IPS-15b (cell line): Measurements from ENCODE around the gene AHCTF1.

Experiments
- H3K27me3 ChIP-seq: one replicate; pipeline ENCODE4 v1.6.1; 2013; ENCODE audit warnings: low read length; ENCODE audit not compliant: control insufficient read depth, insufficient read depth
- H3K36me3 ChIP-seq: one replicate; pipeline ENCODE4 v1.6.1; 2013; ENCODE audit warnings: low read length; ENCODE audit not compliant: control insufficient read depth, insufficient read depth
- H3K4me1 ChIP-seq: one replicate; pipeline ENCODE4 v1.6.1; 2013; ENCODE audit warnings: mild to moderate bottlenecking, low read length; ENCODE audit not compliant: control insufficient read depth, insufficient read depth
- H3K4me3 ChIP-seq: one replicate; pipeline ENCODE4 v1.5.1; 2013; ENCODE audit warnings: low read depth, low read length
- H3K9ac ChIP-seq: one replicate; pipeline ENCODE4 v1.6.1; 2013; ENCODE audit warnings: low read depth, mild to moderate bottlenecking, low read length
- H3K9me3 ChIP-seq: one replicate; pipeline ENCODE4 v1.6.1; 2013; ENCODE audit warnings: mild to moderate bottlenecking, low read length; ENCODE audit not compliant: control insufficient read depth, insufficient read depth

The AHCTF1 gene

GRCh38 chr1:246809473-246809872, 122.3 kb downstream of the AHCTF1 start:
- Histone ChIP-seq H3K4me3 (no peak overlapping the region), H3K27me3 (no peaks in the 10 kb centered on the region), H3K36me3 (no peaks in the 10 kb centered on the region), H3K4me1 (peaks cover 5% of the 10 kb centered on the region), H3K9ac (no peak overlapping the region), H3K9me3 (no peaks in the 10 kb centered on the region)

GRCh38 chr1:246805135-246805716, 126.5 kb downstream of the AHCTF1 start:
- H3K36me3 ChIP-seq = no peaks in the 10 kb centered on the region
- H3K4me1 ChIP-seq = no peaks in the 10 kb centered on the region
- H3K9ac ChIP-seq = no peak overlapping the region
- H3K9me3 ChIP-seq = no peaks in the 10 kb centered on the region
- no peaks in the 10 kb centered on the region for H3K27me3 ChIP-seq
- H3K4me3 ChIP-seq = no peak overlapping the region

- peaks cover 7% of the 10 kb centered on the region for H3K4me1 ChIP-seq
- H3K9me3 ChIP-seq = no peaks in the 10 kb centered on the region
- H3K36me3 ChIP-seq = no peaks in the 10 kb centered on the region
- no peak overlapping the region for H3K4me3 ChIP-seq
- H3K9ac ChIP-seq = no peak overlapping the region
- H3K27me3 ChIP-seq = no peaks in the 10 kb centered on the region
Observed at GRCh38 chr1:246803883-246804282, 127.9 kb downstream of the AHCTF1 start.

- Histone ChIP-seq H3K4me1 (peaks cover 7% of the 10 kb centered on the region), H3K27me3 (no peaks in the 10 kb centered on the region), H3K9me3 (no peaks in the 10 kb centered on the region), H3K4me3 (no peak overlapping the region), H3K9ac (no peak overlapping the region), H3K36me3 (no peaks in the 10 kb centered on the region)
Observed at GRCh38 chr1:246803373-246803772, 128.4 kb downstream of the AHCTF1 start.

- H3K36me3 ChIP-seq = no peaks in the 10 kb centered on the region
- no peaks in the 10 kb centered on the region for H3K9me3 ChIP-seq
- H3K27me3 ChIP-seq = no peaks in the 10 kb centered on the region
- peaks cover 7% of the 10 kb centered on the region for H3K4me1 ChIP-seq
- H3K4me3 ChIP-seq = no peak overlapping the region
- H3K9ac ChIP-seq = no peak overlapping the region
Observed at GRCh38 chr1:246801241-246802020, 130.3 kb downstream of the AHCTF1 start.

- no peak overlapping the region for H3K9ac ChIP-seq
- no peak overlapping the region for H3K4me3 ChIP-seq
- no peaks in the 10 kb centered on the region for H3K36me3 ChIP-seq
- no peaks in the 10 kb centered on the region for H3K9me3 ChIP-seq
- H3K27me3 ChIP-seq = no peaks in the 10 kb centered on the region
- peaks cover 8% of the 10 kb centered on the region for H3K4me1 ChIP-seq
Observed at GRCh38 chr1:246800756-246801155, 131.0 kb downstream of the AHCTF1 start.

GRCh38 chr1:246800356-246800755, 131.4 kb downstream of the AHCTF1 start:
- no peaks in the 10 kb centered on the region for H3K9me3 ChIP-seq
- H3K36me3 ChIP-seq = no peaks in the 10 kb centered on the region
- H3K9ac ChIP-seq = no peak overlapping the region
- H3K27me3 ChIP-seq = no peaks in the 10 kb centered on the region
- H3K4me3 ChIP-seq = no peak overlapping the region
- H3K4me1 ChIP-seq = peaks cover 12% of the 10 kb centered on the region

GRCh38 chr1:246798606-246799496, 132.9 kb downstream of the AHCTF1 start:
- H3K9me3 ChIP-seq = no peaks in the 10 kb centered on the region
- H3K4me3 ChIP-seq = no peak overlapping the region
- no peaks in the 10 kb centered on the region for H3K36me3 ChIP-seq
- no peaks in the 10 kb centered on the region for H3K27me3 ChIP-seq
- no peak overlapping the region for H3K9ac ChIP-seq
- H3K4me1 ChIP-seq = peaks cover 20% of the 10 kb centered on the region

- no peaks in the 10 kb centered on the region for H3K36me3 ChIP-seq
- H3K9ac ChIP-seq = no peak overlapping the region
- peaks cover 20% of the 10 kb centered on the region for H3K4me1 ChIP-seq
- no peaks in the 10 kb centered on the region for H3K27me3 ChIP-seq
- H3K9me3 ChIP-seq = no peaks in the 10 kb centered on the region
- no peak overlapping the region for H3K4me3 ChIP-seq
Observed at GRCh38 chr1:246798107-246798506, 133.6 kb downstream of the AHCTF1 start.

- peaks cover 20% of the 10 kb centered on the region for H3K4me1 ChIP-seq
- H3K9ac ChIP-seq = no peak overlapping the region
- H3K27me3 ChIP-seq = no peaks in the 10 kb centered on the region
Observed at GRCh38 chr1:246797597-246797996, 134.2 kb downstream of the AHCTF1 start.

GRCh38 chr1:246797157-246797556, 134.6 kb downstream of the AHCTF1 start:
- Histone ChIP-seq H3K4me1 (peaks cover 22% of the 10 kb centered on the region), H3K9me3 (no peaks in the 10 kb centered on the region), H3K27me3 (no peaks in the 10 kb centered on the region), H3K9ac (no peak overlapping the region), H3K36me3 (no peaks in the 10 kb centered on the region), H3K4me3 (no peak overlapping the region)

More at GRCh38 chr1:246797597-246797996, 134.2 kb downstream of the AHCTF1 start:
- Histone ChIP-seq H3K4me3 (no peak overlapping the region), H3K9me3 (no peaks in the 10 kb centered on the region), H3K36me3 (no peaks in the 10 kb centered on the region)
